CD8-positive, alpha-beta memory T cell (primary cell): Measurements from ENCODE around the gene MINDY4. TPM values are rescaled to one million over a fixed set of nuclear protein-coding genes. Genes with fewer than 3 reads are reported as not detected.

Source experiments
- CTCF ChIA-PET: fragments of 350-600 bp; sonication (Branson Sonifier 250); formaldehyde crosslinking; loops from one replicate; lab custom pipeline; 2021; ENCODE audit warnings: antibody characterized with exemption; lab: Charles Lee
- POLR2A ChIA-PET: fragments of 350-600 bp; sonication (Branson Sonifier 250); formaldehyde crosslinking; loops from one replicate; lab custom pipeline; 2021; ENCODE audit warnings: antibody characterized with exemption; lab: Charles Lee
- DNase-seq, 5 donors: peaks; one replicate each; pipeline versions ENCODE4 v3.0.0 to v3.0.0-alpha.2; 2020 to 2022; ENCODE audit warnings: mixed read lengths in 1 of 5
- H3K27ac ChIP-seq: one replicate; pipeline ENCODE4 v1.7.0; 2013; ENCODE audit warnings: low read depth, mild to moderate bottlenecking, low read length, moderate library complexity
- H3K27me3 ChIP-seq: 2 replicates; pipeline ENCODE4 v1.7.0; 2013; ENCODE audit warnings: low read length, mild to moderate bottlenecking; ENCODE audit not compliant: insufficient read depth, poor library complexity, severe bottlenecking
- H3K36me3 ChIP-seq: 2 replicates; pipeline ENCODE4 v1.7.0; 2013; ENCODE audit warnings: mild to moderate bottlenecking, low read length, moderate library complexity; ENCODE audit not compliant: insufficient read depth
- H3K4me1 ChIP-seq: 2 replicates; pipeline ENCODE4 v1.7.0; 2013; ENCODE audit warnings: mild to moderate bottlenecking, low read length, moderate library complexity; ENCODE audit not compliant: insufficient read depth
- H3K4me3 ChIP-seq: 2 replicates; pipeline ENCODE4 v1.7.0; 2013; ENCODE audit warnings: mild to moderate bottlenecking, low read length
- H3K9me3 ChIP-seq: 2 replicates; pipeline ENCODE4 v1.7.0; 2013; ENCODE audit warnings: mild to moderate bottlenecking, low read length
- H3K27ac Mint-ChIP-seq, 8 donors: one replicate each; pipeline ENCODE4 v1.8.0; 2020 to 2021; ENCODE audit warnings: mixed read lengths in 8 of 8, mild to moderate bottlenecking in 6 of 8, inconsistent platforms in 3 of 8, moderate library complexity in 3 of 8
- H3K27me3 Mint-ChIP-seq, 2 donors: one replicate each; pipeline ENCODE4 v1.8.0; 2020 to 2021; ENCODE audit warnings: mixed read lengths in 2 of 2, mild to moderate bottlenecking in 1 of 2, moderate library complexity in 1 of 2
- H3K36me3 Mint-ChIP-seq, 3 donors: one replicate each; pipeline ENCODE4 v1.8.0; 2020 to 2021; ENCODE audit warnings: mixed read lengths in 3 of 3, inconsistent platforms in 1 of 3, mild to moderate bottlenecking in 1 of 3
- H3K4me1 Mint-ChIP-seq, 3 donors: one replicate each; pipeline ENCODE4 v1.8.0; 2020 to 2021; ENCODE audit warnings: mixed read lengths in 3 of 3, inconsistent platforms in 1 of 3, mild to moderate bottlenecking in 1 of 3
- H3K4me3 Mint-ChIP-seq, 7 donors: one replicate each; pipeline ENCODE4 v1.8.0; 2020 to 2021; ENCODE audit warnings: mixed read lengths in 7 of 7, mild to moderate bottlenecking in 6 of 7, moderate library complexity in 4 of 7, inconsistent platforms in 2 of 7
- H3K9me3 Mint-ChIP-seq, 5 donors: one replicate each; pipeline ENCODE4 v1.8.0; 2020 to 2022; ENCODE audit warnings: mixed read lengths in 5 of 5, mild to moderate bottlenecking in 3 of 5, moderate library complexity in 2 of 5, inconsistent platforms in 1 of 5
- polyA plus RNA-seq: library from polyadenylated mRNA; unstranded; fragments of 300-500 nt; fragmentation: Illumina TruSeq; gene quantifications from one replicate; pipeline ENCODE4 v1.2.3, GENCODE V29; 2021
- total RNA-seq, 2 experiments: library from RNA; stranded (reverse); gene quantifications; one replicate each; pipeline ENCODE4 v1.2.3, GENCODE V29; 2021

The MINDY4 gene
- total and polyA plus RNA-seq, 3 experiments from 2014 or later = 1.0 to 2.6 (median 2.4) TPM

- Mint-ChIP-seq H3K27me3 (no peaks in the 10 kb centered on the region), H3K9me3 (peaks cover 0 to 1% (median 0%) of the 10 kb centered on the region in 5 donors), H3K36me3 (no peaks in the 10 kb centered on the region), H3K4me3 (no peak overlapping the region), H3K27ac (no peak overlapping the region), H3K4me1 (no peaks in the 10 kb centered on the region)
- Histone ChIP-seq H3K27ac (no peak overlapping the region), H3K27me3 (no peaks in the 10 kb centered on the region), H3K4me3 (no peak overlapping the region), H3K4me1 (no peaks in the 10 kb centered on the region), H3K36me3 (no peaks in the 10 kb centered on the region), H3K9me3 (no peaks in the 10 kb centered on the region)
- ChIA-PET CTCF (no interaction called here), POLR2A (no interaction called here)
- DNase-seq = no peak
Observed at GRCh38 chr7:30870821-30871518, 99.8 kb downstream of the MINDY4 start.

GRCh38 chr7:30871655-30872054, 100.4 kb downstream of the MINDY4 start:
- Histone ChIP-seq H3K4me3 (no peak overlapping the region), H3K4me1 (no peaks in the 10 kb centered on the region), H3K9me3 (no peaks in the 10 kb centered on the region), H3K36me3 (no peaks in the 10 kb centered on the region), H3K27ac (no peak overlapping the region), H3K27me3 (no peaks in the 10 kb centered on the region)
- DNase-seq = no peak
- ChIA-PET POLR2A (no interaction called here), CTCF (no interaction called here)
- H3K27me3 Mint-ChIP-seq = no peaks in the 10 kb centered on the region
- no peaks in the 10 kb centered on the region for H3K4me1 Mint-ChIP-seq
- H3K27ac Mint-ChIP-seq = no peak overlapping the region
- H3K9me3 Mint-ChIP-seq = peaks cover 0 to 1% (median 0%) of the 10 kb centered on the region in 5 donors
- no peaks in the 10 kb centered on the region for H3K36me3 Mint-ChIP-seq
- H3K4me3 Mint-ChIP-seq = no peak overlapping the region

- Histone ChIP-seq H3K27me3 (no peaks in the 10 kb centered on the region), H3K4me1 (no peaks in the 10 kb centered on the region), H3K4me3 (no peak overlapping the region), H3K36me3 (no peaks in the 10 kb centered on the region), H3K27ac (no peak overlapping the region), H3K9me3 (no peaks in the 10 kb centered on the region)
- Mint-ChIP-seq H3K36me3 (no peaks in the 10 kb centered on the region), H3K4me1 (no peaks in the 10 kb centered on the region), H3K9me3 (peaks cover 0 to 1% (median 0%) of the 10 kb centered on the region in 5 donors), H3K27me3 (no peaks in the 10 kb centered on the region), H3K4me3 (no peak overlapping the region), H3K27ac (no peak overlapping the region)
- CTCF ChIA-PET = no interaction called here
- no peak for DNase-seq
- POLR2A ChIA-PET = no interaction called here
Observed at GRCh38 chr7:30873207-30873606, 102.0 kb downstream of the MINDY4 start.

GRCh38 chr7:30873656-30874055, 102.4 kb downstream of the MINDY4 start:
- H3K27ac Mint-ChIP-seq = no peak overlapping the region
- H3K4me1 Mint-ChIP-seq = no peaks in the 10 kb centered on the region
- Histone ChIP-seq H3K4me1 (no peaks in the 10 kb centered on the region), H3K4me3 (no peak overlapping the region), H3K27me3 (no peaks in the 10 kb centered on the region), H3K36me3 (no peaks in the 10 kb centered on the region), H3K27ac (no peak overlapping the region), H3K9me3 (no peaks in the 10 kb centered on the region)
- no peaks in the 10 kb centered on the region for H3K27me3 Mint-ChIP-seq
- H3K9me3 Mint-ChIP-seq = peaks cover 0 to 1% (median 0%) of the 10 kb centered on the region in 5 donors
- ChIA-PET POLR2A (no interaction called here), CTCF (no interaction called here)
- H3K4me3 Mint-ChIP-seq = no peak overlapping the region
- no peak for DNase-seq
- H3K36me3 Mint-ChIP-seq = no peaks in the 10 kb centered on the region

GRCh38 chr7:30874656-30875302, 103.6 kb downstream of the MINDY4 start:
- no peaks in the 10 kb centered on the region for H3K36me3 Mint-ChIP-seq
- H3K4me3 Mint-ChIP-seq = no peak overlapping the region

GRCh38 chr7:30877015-30877769, 106.0 kb downstream of the MINDY4 start:
- POLR2A ChIA-PET = no interaction called here

More at GRCh38 chr7:30874656-30875302, 103.6 kb downstream of the MINDY4 start:
- ChIA-PET POLR2A (no interaction called here), CTCF (no interaction called here)
- Mint-ChIP-seq H3K9me3 (peaks cover 0 to 1% (median 0%) of the 10 kb centered on the region in 5 donors), H3K4me1 (no peaks in the 10 kb centered on the region), H3K27me3 (peaks cover 0 to 5% of the 10 kb centered on the region in 2 donors), H3K27ac (no peak overlapping the region)
- no peak overlapping the region for H3K4me3 ChIP-seq
- H3K9me3 ChIP-seq = no peaks in the 10 kb centered on the region
- no peak overlapping the region for H3K27ac ChIP-seq
- H3K36me3 ChIP-seq = no peaks in the 10 kb centered on the region
- no peaks in the 10 kb centered on the region for H3K27me3 ChIP-seq
- no peak for DNase-seq
- H3K4me1 ChIP-seq = no peaks in the 10 kb centered on the region

GRCh38 chr7:30877993-30878392, 106.8 kb downstream of the MINDY4 start:
- Mint-ChIP-seq H3K9me3 (peaks cover 0 to 1% (median 0%) of the 10 kb centered on the region in 5 donors), H3K27me3 (peaks cover 0 to 5% of the 10 kb centered on the region in 2 donors), H3K27ac (no peak overlapping the region), H3K4me1 (no peaks in the 10 kb centered on the region), H3K36me3 (no peaks in the 10 kb centered on the region), H3K4me3 (no peak overlapping the region)
- ChIA-PET CTCF (no interaction called here), POLR2A (no interaction called here)
- Histone ChIP-seq H3K27me3 (no peaks in the 10 kb centered on the region), H3K9me3 (no peaks in the 10 kb centered on the region), H3K4me1 (no peaks in the 10 kb centered on the region), H3K4me3 (no peak overlapping the region), H3K27ac (no peak overlapping the region), H3K36me3 (no peaks in the 10 kb centered on the region)
- DNase-seq = no peak

More at GRCh38 chr7:30877015-30877769, 106.0 kb downstream of the MINDY4 start:
- Histone ChIP-seq H3K27me3 (no peaks in the 10 kb centered on the region), H3K9me3 (no peaks in the 10 kb centered on the region), H3K36me3 (no peaks in the 10 kb centered on the region), H3K4me3 (no peak overlapping the region), H3K4me1 (no peaks in the 10 kb centered on the region), H3K27ac (no peak overlapping the region)
- Mint-ChIP-seq H3K27me3 (peaks cover 0 to 5% of the 10 kb centered on the region in 2 donors), H3K4me1 (no peaks in the 10 kb centered on the region), H3K27ac (no peak overlapping the region), H3K9me3 (peaks cover 0 to 1% (median 0%) of the 10 kb centered on the region in 5 donors), H3K36me3 (no peaks in the 10 kb centered on the region), H3K4me3 (no peak overlapping the region)
- DNase-seq = no peak
- CTCF ChIA-PET = no interaction called here
